Stimulated activated CD4-positive, alpha-beta T cell treated with anti-CD3 and anti-CD28 coated beads, Interleukin-1b, Interleukin-23, amount 100 ng/mL, for 48 hours (primary cell): ENCODE data around the gene ADAMTS2.

Experiments used
- DNase-seq: peaks from one replicate; pipeline ENCODE4 v3.0.0-alpha.2; 2020

Gene ADAMTS2

DNA sequence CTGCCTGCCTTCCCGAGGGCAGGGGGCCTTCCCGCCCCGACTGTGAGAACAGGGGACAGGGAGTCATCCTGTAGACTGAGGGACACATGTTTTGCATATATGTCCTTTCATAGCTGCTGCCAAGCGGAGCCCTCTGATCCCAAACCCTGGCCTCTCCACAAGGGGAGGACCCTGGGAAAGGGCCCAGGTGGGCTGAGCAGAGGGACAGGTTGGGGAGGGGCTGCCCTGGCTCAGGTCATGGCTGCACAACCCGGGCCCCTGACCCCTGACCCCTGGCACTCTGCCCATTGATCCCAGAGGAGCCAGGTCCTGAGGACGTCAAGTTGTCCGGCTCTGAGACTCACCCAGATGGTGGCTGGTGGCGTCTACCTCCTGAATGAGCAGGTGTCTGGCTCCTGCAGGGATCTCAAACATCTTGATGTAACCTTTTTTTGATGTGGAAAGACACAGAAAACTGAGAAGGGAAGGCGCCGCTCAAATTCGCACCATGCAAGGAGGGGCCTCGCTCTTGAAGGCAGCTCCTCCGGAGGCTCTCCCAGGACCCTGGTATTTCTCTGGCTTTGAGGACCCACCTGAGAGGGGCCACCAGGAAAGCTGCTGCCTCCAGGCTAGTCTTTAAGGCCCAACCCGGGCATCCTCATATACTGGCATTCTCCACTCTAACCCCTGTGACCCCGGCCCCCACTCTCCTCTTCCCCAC is 213.2 kb downstream of the ADAMTS2 start:
- no peak for DNase-seq

DNA sequence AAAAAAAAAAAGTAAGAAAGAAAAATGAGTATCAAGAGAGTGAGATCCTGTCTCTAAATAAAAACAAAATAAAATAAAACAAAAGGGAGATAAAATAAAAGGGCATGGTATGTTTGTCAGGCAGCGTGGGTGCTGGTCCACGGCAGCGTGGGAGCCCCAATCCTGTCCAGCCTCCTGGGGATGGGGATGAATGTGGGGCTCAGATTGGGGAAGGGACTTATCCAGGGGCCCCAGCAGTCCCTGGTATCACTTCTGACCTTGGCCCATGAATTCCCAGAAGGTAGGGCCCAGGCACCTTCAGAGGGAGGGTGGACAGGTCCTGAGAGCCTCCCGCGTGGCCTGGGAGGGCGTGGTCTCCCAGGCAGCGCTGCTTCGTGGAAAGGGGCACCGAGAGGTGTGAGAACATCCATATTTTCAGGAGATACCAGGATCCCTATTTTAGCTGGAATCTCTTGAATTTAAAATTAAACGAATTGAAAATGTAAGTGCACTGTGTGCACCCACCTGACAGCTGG is 213.9 kb downstream of the ADAMTS2 start:
- DNase-seq: no peak

DNA sequence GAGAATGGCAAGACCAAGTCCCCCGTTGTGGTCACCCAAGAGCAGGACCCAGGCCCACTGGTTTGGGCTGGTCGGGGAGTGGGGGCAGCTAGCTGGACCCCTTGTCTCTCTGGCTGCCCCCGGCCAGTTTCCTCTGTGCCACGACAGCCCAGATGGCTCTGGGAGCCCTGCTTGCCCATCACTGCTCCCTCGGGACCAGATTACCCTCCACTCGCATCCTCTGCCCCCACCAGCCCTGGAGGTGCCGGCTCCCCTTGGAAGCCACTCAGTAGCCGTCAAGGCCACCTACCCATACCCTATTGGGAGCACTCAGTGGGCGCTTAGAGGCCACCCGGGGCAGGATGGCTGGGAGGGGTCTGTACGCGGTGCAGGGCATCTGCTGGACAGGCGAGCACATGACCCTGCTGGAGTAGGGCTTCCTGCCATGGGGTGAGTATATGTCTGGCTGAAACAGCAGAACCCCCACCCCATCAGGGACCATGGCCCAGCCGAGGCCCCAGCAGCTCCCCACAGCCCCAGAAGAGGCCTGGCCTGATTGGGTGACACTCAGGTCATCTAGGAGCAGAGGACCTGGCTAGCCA is 215.1 kb downstream of the ADAMTS2 start:
- no peak for DNase-seq

DNA sequence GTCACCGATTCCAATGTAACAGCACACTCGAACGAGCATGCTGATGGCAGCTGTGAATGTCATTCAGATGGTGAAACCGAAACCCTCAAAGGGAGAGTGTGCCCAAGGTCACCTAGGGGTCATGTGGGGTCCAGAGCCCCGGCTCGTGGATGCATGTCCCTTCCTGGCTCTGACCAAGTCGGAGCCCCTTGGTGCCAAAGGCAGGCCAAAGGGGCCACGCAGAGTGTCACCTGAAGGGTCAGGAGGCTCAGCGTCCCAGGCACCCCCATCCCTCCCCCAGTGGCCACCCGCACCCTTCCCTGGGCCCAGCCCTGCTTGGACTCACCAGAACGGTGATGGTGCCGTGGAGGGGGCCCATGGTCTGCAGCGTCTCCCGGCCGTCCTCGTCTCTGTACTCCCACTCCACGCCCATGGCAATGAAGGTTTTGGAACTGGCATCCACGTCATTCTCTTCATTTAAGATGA is 215.6 kb downstream of the ADAMTS2 start:
- no peak for DNase-seq

DNA sequence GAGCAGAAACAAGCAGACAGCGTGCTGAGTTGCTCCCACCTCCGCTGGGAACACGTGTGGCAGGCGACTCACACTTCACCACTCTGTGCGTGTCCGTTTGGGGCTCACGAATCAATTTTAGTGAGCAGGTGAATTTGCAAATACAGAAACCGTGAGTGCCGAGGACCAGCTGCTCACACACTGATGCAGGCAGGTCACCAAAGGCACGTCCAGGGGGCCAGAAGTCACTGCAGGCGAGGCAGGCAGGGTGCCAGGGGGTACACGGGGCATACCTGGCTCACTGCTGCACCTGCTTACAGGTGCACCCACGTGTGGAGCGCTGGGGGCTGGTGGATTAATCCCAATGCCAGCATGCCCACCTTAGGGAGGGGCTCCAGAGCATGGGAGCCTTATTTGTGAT is 216.3 kb downstream of the ADAMTS2 start:
- no peak for DNase-seq

DNA sequence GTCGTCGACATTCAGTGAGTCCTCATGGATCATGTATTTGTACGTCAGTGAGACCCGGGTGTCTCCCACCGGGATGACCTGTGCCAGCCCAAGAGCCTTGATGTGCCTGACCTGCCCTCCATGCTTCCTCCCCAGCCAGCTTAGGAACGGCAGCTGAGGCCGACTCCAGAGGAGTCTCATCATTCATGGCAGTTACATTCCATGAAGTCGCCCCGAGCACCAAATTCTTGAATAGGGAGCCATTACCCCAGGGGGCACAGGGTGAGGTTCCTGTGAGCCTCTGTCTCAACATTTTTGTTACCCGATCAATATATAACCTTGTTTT is 217.3 kb downstream of the ADAMTS2 start:
- DNase-seq: no peak

DNA sequence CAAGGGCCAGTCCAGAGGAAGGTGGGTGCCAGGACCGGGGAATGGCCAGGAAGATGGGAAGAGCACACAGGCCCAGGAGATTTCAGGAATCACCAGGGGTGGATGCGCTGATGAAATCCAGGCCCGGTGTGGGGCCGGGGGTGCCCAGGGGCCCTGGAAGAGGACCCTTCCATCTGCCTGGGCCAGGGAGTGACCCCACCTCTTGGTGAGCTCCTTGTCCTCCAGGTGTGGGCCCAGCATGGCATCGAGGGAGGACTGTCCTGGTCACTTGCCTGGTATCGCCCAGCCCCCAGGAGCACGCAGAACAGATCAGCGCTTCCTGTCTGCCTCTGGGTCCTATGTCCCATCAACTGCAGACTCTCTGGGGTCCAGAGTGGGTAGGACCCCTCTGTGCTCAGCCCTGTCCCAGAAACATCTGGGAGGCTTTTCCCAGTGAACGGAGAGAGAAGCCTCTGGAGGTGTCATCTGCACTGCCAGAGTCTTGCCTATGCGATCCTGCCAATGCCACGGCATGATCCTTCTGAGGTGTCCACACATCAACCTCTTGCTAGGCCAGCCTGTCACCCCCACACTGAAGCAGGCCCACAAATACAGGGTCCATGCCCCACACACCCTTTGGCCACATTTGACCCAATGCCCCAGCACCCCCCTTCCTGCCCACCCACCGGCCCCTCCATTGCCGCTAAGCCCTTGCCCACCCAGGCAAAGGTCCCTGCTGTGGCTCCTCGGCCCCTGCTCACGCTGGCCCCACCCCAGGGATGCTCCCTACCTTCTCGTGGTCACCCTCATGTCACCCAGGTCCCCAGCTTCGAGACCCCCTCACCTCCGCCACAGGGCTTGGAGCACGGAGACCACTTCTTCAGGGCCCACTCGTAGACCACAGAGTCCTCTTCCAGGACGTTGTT is 217.9 kb downstream of the ADAMTS2 start:
- DNase-seq: no peak

DNA sequence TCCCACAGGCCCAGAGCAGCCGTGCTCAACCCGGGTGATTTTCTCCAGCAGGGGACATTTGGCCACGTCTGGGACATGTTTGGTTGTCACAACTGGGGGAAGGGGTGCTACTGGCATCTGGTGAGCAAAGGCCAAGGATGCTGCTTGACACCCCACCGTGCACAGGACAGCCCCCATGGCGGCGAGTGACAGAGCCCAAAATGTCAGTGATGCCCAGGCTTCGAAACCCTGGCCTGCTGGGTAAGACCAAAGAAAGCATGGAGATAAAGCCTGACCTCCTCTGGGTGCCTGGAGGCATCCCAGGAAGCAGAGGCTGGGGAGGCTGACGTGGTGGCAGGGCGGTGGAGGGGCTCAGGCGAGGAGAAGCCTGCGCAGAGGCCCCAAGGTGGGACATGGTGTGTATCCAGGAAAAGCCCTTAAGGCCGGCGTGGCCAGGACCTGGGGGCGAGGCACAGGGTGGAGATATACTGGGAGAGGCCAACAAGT is 218.7 kb downstream of the ADAMTS2 start:
- no peak for DNase-seq

DNA sequence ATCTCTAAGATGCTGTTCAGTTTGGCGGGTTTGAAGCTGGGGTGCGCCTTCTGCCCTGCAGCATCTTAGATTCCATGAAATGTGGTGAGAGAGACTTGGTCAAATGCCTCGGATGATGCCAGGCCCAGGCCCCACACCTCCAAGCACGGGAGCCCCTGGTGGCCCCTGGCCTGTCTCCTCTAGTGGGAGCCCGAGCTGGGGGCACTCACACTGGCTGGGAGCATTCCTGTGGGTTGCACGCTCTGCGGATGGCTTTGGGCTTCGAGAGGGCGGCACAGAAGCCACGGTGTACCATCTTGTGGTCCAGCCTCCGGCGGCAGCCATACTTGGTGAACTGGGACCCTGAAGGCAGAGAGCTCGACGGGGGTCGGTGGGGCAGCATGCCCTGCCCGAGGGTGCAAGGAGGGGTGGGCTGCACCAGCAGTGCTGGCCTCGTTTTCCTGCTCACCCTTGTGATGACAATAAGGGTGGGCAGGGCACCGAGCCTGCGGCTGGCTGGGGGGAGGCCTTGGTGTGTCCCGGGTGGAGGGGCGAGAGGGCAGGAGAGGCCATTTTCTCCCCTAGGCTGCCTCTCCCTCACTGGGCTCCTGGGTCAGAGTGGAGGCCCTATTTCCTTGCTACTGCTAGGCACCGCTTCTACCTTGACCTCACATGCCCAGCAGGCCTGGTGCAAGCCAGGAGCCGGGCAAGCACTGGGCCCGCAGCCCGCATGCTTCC is 219.3 kb downstream of the ADAMTS2 start:
- DNase-seq: no peak

DNA sequence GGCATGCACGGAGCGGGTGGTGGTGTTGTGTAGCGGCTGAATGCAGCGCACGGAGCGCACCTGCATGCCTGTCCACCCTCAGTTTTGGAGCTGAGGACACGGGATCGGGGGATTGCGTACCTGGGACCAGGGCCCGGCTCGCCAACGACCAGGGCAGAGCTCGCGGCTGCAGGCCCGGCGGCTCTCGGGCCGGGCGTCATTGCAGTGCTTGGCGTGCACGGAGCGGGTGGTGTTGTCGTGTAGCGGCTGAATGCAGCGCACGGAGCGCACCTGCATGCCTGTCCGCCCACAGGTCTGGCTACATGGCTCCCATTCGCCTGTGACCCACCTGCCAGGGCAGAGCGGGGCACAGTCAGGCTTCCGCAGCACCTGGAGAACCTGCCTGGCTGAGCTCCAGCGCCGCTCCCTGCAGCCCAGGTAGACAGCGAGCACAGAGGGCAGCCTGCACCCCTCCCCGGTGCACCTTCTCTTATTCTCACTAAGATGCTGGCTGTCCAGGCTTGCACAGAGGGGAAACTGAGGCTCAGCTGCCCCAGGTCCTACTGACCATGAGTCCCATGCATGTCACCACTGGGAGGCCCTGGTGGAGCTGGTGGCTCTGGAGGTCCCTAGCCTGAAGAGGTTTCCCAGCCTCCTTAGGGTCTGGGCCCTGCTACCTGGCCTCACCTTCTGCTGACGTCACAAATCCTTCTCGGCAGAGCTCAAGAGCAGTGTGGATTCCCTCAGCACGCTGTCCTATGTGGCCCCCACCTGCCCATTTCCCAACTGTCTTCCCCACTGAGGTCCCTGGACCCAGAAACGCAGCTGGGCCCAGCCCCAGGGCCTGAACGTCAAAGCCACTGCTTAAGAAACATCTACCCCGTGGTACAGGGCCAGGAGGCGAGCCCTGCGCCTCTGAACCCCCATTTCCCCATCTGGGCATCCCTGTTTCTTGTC is 220.1 kb downstream of the ADAMTS2 start:
- no peak for DNase-seq

DNA sequence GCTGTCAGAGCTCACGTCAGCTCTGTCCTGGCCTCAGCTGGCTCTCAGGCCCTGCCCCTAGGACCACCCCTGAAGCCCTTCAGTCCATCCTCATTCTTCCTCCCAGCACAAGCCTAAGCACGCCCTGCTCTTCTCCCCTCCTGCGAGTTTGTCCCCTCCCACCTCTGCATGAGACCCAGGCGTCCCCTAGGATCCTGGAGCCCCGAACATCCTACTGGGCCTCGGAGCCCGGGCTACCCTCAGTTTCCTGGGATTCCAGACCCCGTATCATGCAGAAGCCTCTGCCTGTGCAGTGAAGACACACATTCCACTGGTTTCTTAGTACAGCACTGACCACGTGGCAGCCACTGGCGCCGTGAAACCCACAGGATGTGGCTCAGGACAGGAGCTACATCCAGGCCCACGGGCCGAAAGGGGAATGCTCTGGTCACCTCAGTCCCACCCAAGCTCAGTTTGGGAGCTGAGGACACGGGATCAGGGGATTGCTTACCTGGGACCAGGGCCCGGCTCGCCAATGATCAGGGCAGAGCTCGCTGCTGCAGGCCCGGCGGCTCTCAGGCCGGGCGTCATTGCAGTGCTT is 220.9 kb downstream of the ADAMTS2 start:
- no peak for DNase-seq

DNA sequence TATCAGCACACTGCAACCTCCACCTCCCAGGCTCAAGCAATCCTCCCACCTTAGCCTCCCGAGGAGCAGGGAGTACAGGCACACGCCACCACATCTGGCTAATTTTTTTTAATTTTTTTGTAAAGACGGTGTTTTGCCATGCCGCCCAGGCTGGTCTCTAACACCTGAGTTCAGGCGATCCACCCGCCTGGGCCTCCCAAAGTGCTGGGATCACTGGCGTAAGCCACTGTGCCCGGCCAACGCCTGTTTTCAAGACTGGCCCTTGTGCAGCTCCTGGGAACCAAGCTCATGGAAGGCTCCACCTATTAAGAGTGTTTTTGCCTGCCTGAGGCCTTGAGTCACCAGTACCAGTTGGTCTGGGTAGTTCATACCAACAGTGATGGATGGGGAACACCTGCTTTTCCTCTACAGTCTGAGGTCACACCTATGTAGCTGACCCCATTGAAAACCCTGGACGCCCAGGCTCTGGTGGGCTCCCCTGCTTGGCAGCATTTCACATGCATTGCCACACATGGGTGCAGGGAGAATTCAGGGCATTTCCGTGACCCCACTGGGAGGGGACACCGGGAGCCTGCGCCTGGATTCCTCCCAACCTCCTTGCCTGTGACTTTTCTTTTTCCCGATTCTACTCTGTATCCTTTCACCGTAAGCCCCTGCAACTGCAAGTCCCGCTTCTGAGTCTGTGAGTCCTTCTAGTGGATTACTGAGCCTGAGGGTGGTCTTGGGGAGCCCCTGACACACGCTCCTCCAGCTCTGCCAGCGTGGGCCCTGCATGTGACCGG is 221.6 kb downstream of the ADAMTS2 start:
- DNase-seq: no peak

DNA sequence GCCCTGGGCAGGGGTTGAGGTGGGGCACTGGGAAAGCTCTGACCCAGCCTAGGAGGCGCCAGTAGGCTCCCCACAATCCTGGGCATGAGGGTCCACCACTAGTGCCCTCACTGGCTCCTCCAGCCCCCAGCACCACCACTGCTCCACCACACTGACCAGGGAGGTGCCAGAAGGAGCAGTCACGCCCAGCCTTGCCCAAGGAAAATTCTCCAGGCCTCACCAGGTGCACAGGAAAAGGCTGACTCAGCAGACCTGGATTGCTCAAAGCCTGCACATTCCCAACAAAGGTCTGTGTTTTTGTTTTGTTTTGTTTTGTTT is 222.2 kb downstream of the ADAMTS2 start:
- DNase-seq: no peak

DNA sequence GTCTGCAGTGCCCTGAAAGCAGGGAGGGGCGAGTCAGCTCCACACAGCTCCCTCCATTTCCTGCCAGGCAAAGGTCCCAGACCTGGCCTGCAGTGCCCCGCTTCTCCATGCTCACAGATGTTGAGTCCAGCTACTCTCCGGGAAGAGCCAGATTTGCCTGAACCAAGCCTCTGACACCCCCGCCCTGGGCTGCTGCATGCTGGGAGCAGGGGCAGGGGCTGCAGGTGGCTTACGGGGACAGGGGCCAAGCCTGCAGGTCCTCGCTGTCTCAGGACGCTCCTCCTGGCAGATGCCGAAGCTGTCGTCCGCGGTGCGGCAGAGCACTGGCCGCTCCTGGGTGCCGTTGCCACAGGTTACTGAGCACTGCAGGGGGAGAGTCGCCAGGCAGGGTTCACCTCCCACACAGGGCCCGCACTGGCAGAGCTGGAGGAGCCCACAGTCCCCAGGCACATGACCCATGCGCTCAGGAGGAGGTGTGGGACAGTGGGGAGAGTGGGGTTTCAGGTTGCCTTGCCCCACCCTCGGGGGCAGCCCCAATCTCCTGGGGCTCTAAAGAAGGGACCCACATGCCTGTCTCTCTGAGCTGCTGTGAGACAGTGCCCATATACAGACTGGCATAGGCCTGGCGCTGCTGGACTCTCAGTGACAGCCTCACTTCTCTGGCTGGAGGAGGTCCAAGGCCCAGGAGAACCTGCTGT is 222.7 kb downstream of the ADAMTS2 start:
- DNase-seq: no peak

DNA sequence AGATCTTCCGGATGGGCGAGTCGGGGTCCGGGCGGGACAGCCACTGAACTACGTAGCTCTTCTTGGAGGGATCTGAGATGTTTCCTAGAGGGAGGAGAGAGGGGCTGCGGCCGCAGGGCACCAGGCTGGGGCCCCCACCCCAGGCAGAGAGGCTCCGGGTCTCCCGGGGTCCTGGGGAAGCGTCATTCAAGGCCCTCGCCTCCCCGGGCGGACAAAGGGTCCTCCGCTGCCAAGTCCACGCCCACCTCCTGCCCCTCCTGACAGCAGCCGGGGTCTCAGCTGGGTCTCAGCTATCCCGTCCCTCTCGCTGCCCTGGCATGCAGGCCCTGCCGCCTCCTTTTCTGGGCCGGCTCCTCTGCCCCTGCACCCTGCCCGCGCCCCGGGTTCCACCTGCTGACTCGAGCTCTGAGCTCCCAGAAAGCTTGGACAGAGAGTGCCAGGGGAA is 223.6 kb downstream of the ADAMTS2 start:
- no peak for DNase-seq

DNA sequence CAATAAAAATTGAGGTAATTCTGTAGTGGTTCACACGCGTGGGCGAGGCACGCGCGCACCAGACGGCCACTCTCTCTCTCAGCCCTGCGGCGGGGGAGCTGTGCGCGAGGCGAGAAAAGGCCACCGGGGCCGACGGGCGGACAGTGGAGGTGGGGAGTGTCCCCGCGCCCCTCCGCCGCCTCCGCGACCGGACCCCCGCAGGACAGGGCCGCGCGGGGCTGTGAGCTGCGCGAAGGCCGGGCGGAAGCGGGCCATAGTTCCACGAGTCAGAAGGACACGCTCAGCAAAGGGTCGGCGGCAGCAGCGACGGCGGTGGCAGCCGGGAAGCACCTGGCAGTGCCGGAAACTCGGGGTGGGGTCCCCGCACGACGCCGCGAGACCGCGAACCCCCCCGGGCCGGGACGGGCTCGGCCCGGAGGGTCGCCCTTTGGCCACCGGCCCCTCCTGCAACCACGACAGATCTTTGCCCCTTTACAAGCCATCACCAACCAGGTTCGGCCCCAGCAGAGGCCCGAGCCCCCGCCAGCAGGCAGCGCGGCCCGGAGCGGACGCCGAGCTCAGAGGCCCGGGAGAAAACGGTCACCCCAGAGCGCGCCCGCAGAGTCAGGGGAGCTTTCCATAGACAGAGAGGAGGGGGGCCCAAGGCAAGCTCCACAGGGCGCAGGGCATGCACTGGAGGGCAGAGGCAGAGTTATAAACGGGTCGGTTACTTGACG is 224.2 kb downstream of the ADAMTS2 start:
- no peak for DNase-seq

DNA sequence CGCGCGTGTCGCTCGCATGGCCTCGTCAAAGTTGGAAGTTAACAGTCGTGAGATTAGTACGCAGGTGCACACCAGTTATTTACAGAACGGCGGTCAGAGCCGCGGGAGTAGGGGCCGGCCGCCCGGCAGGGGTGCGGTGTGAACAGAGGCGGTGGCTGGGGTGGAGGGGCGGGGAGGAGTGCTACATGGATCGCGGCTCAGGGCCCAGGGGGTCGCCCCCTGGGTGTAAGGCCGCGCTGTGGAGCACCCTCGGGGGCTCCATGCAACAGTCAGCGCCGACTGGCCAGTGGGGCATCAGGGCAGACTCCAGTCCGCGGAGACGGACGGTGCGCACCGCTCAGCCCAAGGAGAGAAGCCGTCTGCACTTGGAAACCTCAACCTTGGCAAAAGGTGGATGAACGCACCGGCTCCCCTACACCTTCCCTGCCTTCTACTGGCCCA is 224.8 kb downstream of the ADAMTS2 start:
- DNase-seq: no peak

DNA sequence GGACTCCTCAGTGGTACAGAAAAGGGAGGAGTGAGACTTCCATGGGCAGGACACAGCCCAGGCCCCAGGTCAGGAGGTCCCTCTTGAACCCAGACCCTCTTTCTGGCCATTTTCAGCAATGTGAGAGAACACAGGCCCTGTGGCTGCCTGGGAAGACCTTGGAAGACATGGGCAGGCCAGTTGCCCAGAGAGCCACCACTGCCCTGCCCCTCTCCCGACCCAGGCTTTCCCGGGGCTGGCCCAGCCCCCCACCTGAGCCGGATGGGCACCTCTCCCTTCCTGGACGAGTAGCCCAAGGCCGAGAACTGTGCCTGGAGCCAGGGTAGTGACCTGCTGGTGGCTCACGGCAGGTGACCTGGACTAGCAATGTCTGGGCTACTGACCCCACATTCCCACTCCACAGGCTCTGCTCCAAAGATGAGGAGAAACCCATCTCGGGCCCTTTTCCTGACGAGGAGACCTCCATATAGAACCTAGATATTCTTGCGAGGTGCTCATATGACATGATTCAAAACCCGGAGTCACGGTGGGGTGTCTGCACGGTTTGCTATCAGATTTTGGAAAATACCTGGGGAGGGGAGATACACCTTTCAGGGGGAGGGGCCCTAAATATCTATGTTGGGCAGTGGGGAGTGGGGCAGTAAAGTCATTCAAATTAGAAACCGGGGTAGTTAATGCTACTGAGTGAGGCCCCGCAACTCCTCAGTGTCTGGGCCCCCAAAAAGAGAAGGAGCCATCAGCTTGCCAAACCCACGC is 225.7 kb downstream of the ADAMTS2 start:
- DNase-seq: no peak
